Adrenal gland (tissue), 5 donors: ENCODE results near the gene WBP2.

Source experiments
- POLR2A ChIP-seq, 2 donors: fragments of 450-650 bp; IDR thresholded peaks; one replicate each; pipeline ENCODE4 v1.6.1; 2017; ENCODE audit warnings: antibody characterized with exemption in 2 of 2, mild to moderate bottlenecking in 2 of 2, moderate library complexity in 1 of 2
- TF ChIP-seq, protein P1 (sequence below), 6 experiments: fragments of 450-650 bp in 4 of 6; fragments of 200-600 bp in 2 of 6; sonication (generic) in 1 of 6; IDR thresholded peaks; 1 replicate in 5 of 6; 2 replicates in 1 of 6; pipeline versions ENCODE4 v1.5.1 to v1.8.0; 2016 to 2021; ENCODE audit warnings: antibody characterized with exemption in 6 of 6, mild to moderate bottlenecking in 2 of 6, moderate library complexity in 1 of 6
- donor health status: DM: no; HTN: no; CAD: no.

GRCh38 chr17:75834928-75835653, 20.0 kb downstream of the WBP2 start:
- TF ChIP-seq POLR2A (IDR thresholded peaks at IDR 0.05), result no peak
- TF ChIP-seq, protein P1, sequence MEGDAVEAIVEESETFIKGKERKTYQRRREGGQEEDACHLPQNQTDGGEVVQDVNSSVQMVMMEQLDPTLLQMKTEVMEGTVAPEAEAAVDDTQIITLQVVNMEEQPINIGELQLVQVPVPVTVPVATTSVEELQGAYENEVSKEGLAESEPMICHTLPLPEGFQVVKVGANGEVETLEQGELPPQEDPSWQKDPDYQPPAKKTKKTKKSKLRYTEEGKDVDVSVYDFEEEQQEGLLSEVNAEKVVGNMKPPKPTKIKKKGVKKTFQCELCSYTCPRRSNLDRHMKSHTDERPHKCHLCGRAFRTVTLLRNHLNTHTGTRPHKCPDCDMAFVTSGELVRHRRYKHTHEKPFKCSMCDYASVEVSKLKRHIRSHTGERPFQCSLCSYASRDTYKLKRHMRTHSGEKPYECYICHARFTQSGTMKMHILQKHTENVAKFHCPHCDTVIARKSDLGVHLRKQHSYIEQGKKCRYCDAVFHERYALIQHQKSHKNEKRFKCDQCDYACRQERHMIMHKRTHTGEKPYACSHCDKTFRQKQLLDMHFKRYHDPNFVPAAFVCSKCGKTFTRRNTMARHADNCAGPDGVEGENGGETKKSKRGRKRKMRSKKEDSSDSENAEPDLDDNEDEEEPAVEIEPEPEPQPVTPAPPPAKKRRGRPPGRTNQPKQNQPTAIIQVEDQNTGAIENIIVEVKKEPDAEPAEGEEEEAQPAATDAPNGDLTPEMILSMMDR (IDR thresholded peaks at IDR 0.05), result no peak
